Panc1 (cell line): ENCODE results near the gene DYNC2I2. TPM values are rescaled to one million over a fixed set of nuclear protein-coding genes. Genes with fewer than 3 reads are reported as not detected.

Experiments used
- ATAC-seq: fragments of 200-7000 bp; cut with Tn5 transposase; 2 replicates; pipeline ENCODE4 v1.9.1; 2020; ENCODE audit warnings: mild to moderate bottlenecking, moderate library complexity
- BruUV-seq: library from RNA; stranded (reverse); fragments of 400-500 nt; replicated peaks from 2 replicates; lab custom pipeline; 2021; lab: Mats Ljungman, UMichigan
- CTCF ChIA-PET: fragments of 300-600 bp; sonication (Branson Sonifier 250); formaldehyde crosslinking; loops from one replicate; lab custom pipeline; 2022; ENCODE audit warnings: antibody characterized with exemption; lab: Charles Lee
- POLR2A ChIA-PET: fragments of 300-600 bp; sonication (Branson Sonifier 250); formaldehyde crosslinking; loops from one replicate; lab custom pipeline; 2022; ENCODE audit warnings: antibody characterized with exemption; lab: Charles Lee
- DNase-seq: peaks from one replicate; pipeline ENCODE4 v3.0.0-alpha.2; 2010; ENCODE audit warnings: low read depth, low spot score
- H3K27ac ChIP-seq: 2 replicates; pipeline ENCODE4 v1.5.1; 2011; ENCODE audit warnings: mild to moderate bottlenecking, low read length, inconsistent platforms
- H3K27me3 ChIP-seq: fragments of 200-500 bp; sonication (Bioruptor generic); 2 replicates; pipeline ENCODE4 v1.6.0; 2014; ENCODE audit warnings: low read length, inconsistent platforms; ENCODE audit not compliant: control insufficient read depth, insufficient read depth
- H3K36me3 ChIP-seq: fragments of 200-500 bp; sonication (Bioruptor generic); 2 replicates; pipeline ENCODE4 v1.5.1; 2014; ENCODE audit warnings: inconsistent platforms, mild to moderate bottlenecking, low read length, moderate library complexity; ENCODE audit not compliant: control insufficient read depth, insufficient read depth
- H3K4me1 ChIP-seq: 2 replicates; pipeline ENCODE4 v1.5.1; 2011; ENCODE audit warnings: inconsistent platforms, mild to moderate bottlenecking, low read length, moderate library complexity; ENCODE audit not compliant: control insufficient read depth, insufficient read depth
- H3K4me3 ChIP-seq, 2 experiments: 2 replicates each; pipeline ENCODE4 v1.5.1; 2011 to 2012; ENCODE audit warnings: low read depth in 2 of 2, low read length in 2 of 2, mild to moderate bottlenecking in 2 of 2, inconsistent platforms in 1 of 2, moderate library complexity in 1 of 2
- H3K9me3 ChIP-seq: fragments of 200-500 bp; sonication (Bioruptor generic); 2 replicates; pipeline ENCODE4 v1.5.1; 2014; ENCODE audit warnings: low read depth, mild to moderate bottlenecking, inconsistent platforms, low read length, moderate library complexity; ENCODE audit not compliant: control insufficient read depth, insufficient read depth
- CTCF ChIP-seq: fragments of 450-650 bp; IDR thresholded peaks from 2 replicates; pipeline ENCODE4 v1.5.1; 2017; ENCODE audit warnings: mild to moderate bottlenecking
- POLR2AphosphoS5 ChIP-seq: IDR thresholded peaks from 2 replicates; pipeline ENCODE4 v1.6.1; 2012; ENCODE audit warnings: mild to moderate bottlenecking, low read depth, low read length, moderate library complexity
- REST ChIP-seq, 2 experiments: IDR thresholded peaks; 2 replicates each; pipeline ENCODE4 v1.6.1; 2011 to 2012; ENCODE audit warnings: low read depth in 2 of 2, control low read depth in 1 of 2, low read length in 1 of 2, mild to moderate bottlenecking in 1 of 2, moderate library complexity in 1 of 2; ENCODE audit not compliant: insufficient read depth in 1 of 2
- SIN3A ChIP-seq: IDR thresholded peaks from 2 replicates; pipeline ENCODE4 v1.6.1; 2012; ENCODE audit warnings: low read depth, mild to moderate bottlenecking, low read length, moderate library complexity, borderline replicate concordance; ENCODE audit not compliant: insufficient read depth
- TCF7L2 ChIP-seq: IDR thresholded peaks from 2 replicates; pipeline ENCODE4 v1.6.1; 2011; ENCODE audit warnings: mild to moderate bottlenecking, low read depth, low read length, inconsistent platforms
- in situ Hi-C: cut with HindIII; loops from 2 replicates; pipeline ENCODE4 v1.10.0; 2016; ENCODE audit warnings: low sequenced_read_pairs, low pct_unique_long_range_greater_than_20kb
- intact Hi-C: fragments of 100-400 bp; cut with micrococcal nuclease; formaldehyde crosslinking; loops from one replicate; pipeline ENCODE4 v1.10.0; 2022; ENCODE audit not compliant: unreplicated experiment
- total RNA-seq: library from RNA; stranded (reverse); gene quantifications from one replicate; pipeline ENCODE4 v1.2.1, GENCODE V29; 2021; ENCODE audit not compliant: unreplicated experiment

DYNC2I2 gene
- total RNA-seq, 1 experiment from 2014 or later: 78.1 TPM

DNA sequence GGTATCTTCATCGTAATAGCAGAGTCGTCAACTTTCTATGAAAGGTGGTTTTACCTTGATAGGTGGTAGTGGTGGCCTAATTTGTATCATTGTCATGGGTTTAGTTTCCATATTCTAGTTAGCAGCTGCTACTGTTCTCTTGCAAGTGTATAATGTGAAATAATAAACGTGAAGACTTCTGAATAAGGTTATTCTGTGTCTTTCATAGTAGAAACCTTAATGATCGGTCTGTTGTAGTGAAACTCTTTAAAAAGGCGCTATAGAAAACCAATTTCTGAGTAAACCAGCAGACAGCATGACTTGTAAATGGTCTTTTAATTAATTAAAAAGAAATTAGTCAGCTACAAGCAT lies 34.0 kb upstream of the DYNC2I2 start:
- Histone ChIP-seq H3K4me3 (peak overlapping the region; percentile 96 to 97), H3K9me3 (no peaks in the 10 kb centered on the region), H3K27ac (peak overlapping the region; percentile 87), H3K27me3 (no peaks in the 10 kb centered on the region), H3K36me3 (peaks cover 40% of the 10 kb centered on the region), H3K4me1 (peaks cover 17% of the 10 kb centered on the region)
- DNase-seq: no peak
- BruUV-seq: TSS peak; percentile 49
- CTCF ChIA-PET: no interaction called here
- no peak for ATAC-seq
- POLR2A ChIA-PET: no interaction called here
- no peak for TF ChIP-seq SIN3A
- TF ChIP-seq REST (IDR thresholded peaks at IDR 0.05; ENCODE audit: insufficient read depth in 1 of 2, low read depth in 2 of 2, low read length in 1 of 2): no peak
- TF ChIP-seq CTCF: no peak
- TF ChIP-seq TCF7L2: no peak
- in situ Hi-C loops (no loop called here), intact Hi-C loops (no loop called here)

- POLR2A ChIA-PET: interaction anchor here (0.7 kb wide), 1 partner anchor 136 kb away, joined by 3 read pairs; no protein-coding TSS in a partner anchor
- Histone ChIP-seq H3K36me3 (peaks cover 40% of the 10 kb centered on the region), H3K27me3 (no peaks in the 10 kb centered on the region), H3K27ac (peak overlapping the region; percentile 87), H3K9me3 (no peaks in the 10 kb centered on the region), H3K4me1 (peaks cover 23% of the 10 kb centered on the region), H3K4me3 (peak overlapping the region; percentile 96 to 97)
- ATAC-seq (peak; percentile 24), DNase-seq (no peak)
- no TSS peak for BruUV-seq
- in situ Hi-C loops: no loop called here
- CTCF ChIA-PET: no interaction called here
- intact Hi-C loops: no loop called here
- TF ChIP-seq SIN3A (0 out of 2 replicates have a peak, but pooled peaks have one; percentile 75), POLR2AphosphoS5 (no peak)
Measured at GRCh38 chr9:128689820-128690683, 33.4 kb upstream of the DYNC2I2 start.
